Measurements from ENCODE around the gene ARGLU1. TPM values are rescaled to one million over a fixed set of nuclear protein-coding genes. Genes with fewer than 3 reads are reported as not detected.
A peak's percentile ranks its signal among the peaks of the same experiment; 100 is the strongest.

The ARGLU1 gene
- polyA plus RNA-seq, 1 experiment = 80.3 TPM

DNA sequence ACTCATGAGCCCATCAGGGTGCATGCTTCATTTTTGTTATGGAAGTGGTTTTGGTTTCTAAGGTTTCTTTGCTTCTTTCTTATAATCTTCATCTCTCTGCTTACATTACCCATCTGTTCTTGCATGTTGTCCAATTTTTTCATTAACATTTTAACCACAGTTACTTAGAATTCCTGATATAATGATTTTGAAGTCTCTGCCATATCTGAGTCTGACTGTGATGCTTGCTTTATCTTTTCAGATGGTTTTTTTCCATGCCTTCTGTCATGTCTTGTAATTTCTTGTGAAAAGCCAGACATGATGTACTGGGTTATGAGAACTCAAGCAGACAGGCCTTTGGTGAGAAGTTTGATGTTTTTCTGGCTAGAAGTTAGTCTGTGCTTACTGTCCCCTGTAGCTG lies 8.0 kb upstream of the ARGLU1 start:
- no peaks in the 10 kb centered on the region for H3K27me3 ChIP-seq (ENCODE audit: control insufficient read depth, insufficient read depth, low read length)
- ChIA-PET POLR2A (no interaction called here), CTCF (interaction anchor here (0.7 to 1.2 kb wide), 2 partner anchors 11 to 53 kb away, joined by 3 read pairs; no protein-coding TSS in a partner anchor)
- no peak overlapping the region for H3K27ac ChIP-seq (ENCODE audit: low read depth, low read length)
- DNase-seq (ENCODE audit: low read depth, low spot score) = no peak
- H3K4me3 ChIP-seq (ENCODE audit: low read depth, low read length) = no peak overlapping the region
- no peaks in the 10 kb centered on the region for H3K9me3 ChIP-seq (ENCODE audit: control insufficient read depth, insufficient read depth, low read length)
- TF ChIP-seq, protein P1, sequence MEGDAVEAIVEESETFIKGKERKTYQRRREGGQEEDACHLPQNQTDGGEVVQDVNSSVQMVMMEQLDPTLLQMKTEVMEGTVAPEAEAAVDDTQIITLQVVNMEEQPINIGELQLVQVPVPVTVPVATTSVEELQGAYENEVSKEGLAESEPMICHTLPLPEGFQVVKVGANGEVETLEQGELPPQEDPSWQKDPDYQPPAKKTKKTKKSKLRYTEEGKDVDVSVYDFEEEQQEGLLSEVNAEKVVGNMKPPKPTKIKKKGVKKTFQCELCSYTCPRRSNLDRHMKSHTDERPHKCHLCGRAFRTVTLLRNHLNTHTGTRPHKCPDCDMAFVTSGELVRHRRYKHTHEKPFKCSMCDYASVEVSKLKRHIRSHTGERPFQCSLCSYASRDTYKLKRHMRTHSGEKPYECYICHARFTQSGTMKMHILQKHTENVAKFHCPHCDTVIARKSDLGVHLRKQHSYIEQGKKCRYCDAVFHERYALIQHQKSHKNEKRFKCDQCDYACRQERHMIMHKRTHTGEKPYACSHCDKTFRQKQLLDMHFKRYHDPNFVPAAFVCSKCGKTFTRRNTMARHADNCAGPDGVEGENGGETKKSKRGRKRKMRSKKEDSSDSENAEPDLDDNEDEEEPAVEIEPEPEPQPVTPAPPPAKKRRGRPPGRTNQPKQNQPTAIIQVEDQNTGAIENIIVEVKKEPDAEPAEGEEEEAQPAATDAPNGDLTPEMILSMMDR (IDR thresholded peaks at IDR 0.05; ENCODE audit: low read depth, low read length) = no peak

DNA sequence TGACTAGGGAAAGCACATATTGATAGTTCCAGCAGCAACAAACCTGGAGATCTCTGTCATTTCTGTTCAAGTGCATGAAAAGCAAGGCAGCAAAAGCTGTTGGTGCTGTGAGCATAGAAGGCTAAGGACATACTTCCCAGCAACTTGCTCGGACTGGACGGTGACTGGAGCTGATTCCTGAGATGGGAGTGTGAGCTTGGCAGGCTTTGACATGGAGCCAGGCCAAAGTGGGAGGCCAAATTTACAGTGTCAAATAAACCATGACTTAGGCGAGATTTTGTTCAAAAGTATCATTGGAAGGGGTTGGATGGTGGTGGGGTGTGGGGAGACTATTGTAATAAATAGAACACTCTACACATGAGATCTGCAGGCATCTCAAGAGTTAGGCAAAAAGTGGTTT lies 5.9 kb upstream of the ARGLU1 start:
- H3K27ac ChIP-seq (ENCODE audit: low read depth, low read length) = no peak overlapping the region
- H3K4me3 ChIP-seq (ENCODE audit: low read depth, low read length) = no peak overlapping the region
- TF ChIP-seq, protein P1 (IDR thresholded peaks at IDR 0.05; ENCODE audit: low read depth, low read length) = no peak
- no peaks in the 10 kb centered on the region for H3K27me3 ChIP-seq (ENCODE audit: control insufficient read depth, insufficient read depth, low read length)
- H3K9me3 ChIP-seq (ENCODE audit: control insufficient read depth, insufficient read depth, low read length) = 0 out of 2 replicates have a peak, but pooled peaks cover 2% of the 10 kb centered on the region
- ChIA-PET POLR2A (no interaction called here), CTCF (interaction anchor here (1.1 kb wide), 1 partner anchor 550 kb away, joined by 3 read pairs; no protein-coding TSS in a partner anchor)
- no peak for DNase-seq (ENCODE audit: low read depth, low spot score)

DNA sequence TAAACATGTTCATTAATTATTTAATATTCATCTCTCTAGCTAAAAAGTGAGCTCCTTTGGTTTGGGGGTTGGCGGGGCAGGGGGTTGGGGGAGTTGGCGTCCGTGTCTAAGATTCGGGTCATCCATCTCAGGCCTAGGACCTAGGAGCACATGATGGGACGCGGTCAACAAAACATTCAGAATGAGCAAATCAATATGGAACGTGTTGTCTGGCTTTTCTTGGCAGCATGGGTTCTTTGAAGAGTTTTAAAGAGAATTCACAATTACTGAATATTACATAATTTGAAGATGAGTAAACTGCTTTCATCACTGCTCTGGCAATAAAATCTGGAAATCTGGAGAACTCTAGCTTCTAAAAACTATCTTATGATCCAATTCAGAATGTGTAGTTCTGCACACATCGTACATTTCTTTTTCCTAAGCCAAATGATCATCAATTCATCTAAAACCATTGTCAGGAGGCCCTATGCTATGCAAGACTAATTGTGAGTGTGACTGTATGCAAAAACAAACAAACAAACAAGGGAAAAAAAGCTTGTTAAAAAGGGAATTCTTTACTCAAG lies 5.4 kb upstream of the ARGLU1 start:
- CTCF ChIA-PET = interaction anchor here (0.7 kb wide), 1 partner anchor 69 kb away, joined by 4 read pairs; no protein-coding TSS in a partner anchor
- POLR2A ChIA-PET = no interaction called here
- Histone ChIP-seq H3K9me3 (ENCODE audit: control insufficient read depth, insufficient read depth, low read length) (0 out of 2 replicates have a peak, but pooled peaks cover 2% of the 10 kb centered on the region), H3K27ac (ENCODE audit: low read depth, low read length) (no peak overlapping the region), H3K4me3 (ENCODE audit: low read depth, low read length) (no peak overlapping the region), H3K27me3 (ENCODE audit: control insufficient read depth, insufficient read depth, low read length) (no peaks in the 10 kb centered on the region)
- TF ChIP-seq, protein P1 (IDR thresholded peaks at IDR 0.05; ENCODE audit: low read depth, low read length) = no peak
- no peak for DNase-seq (ENCODE audit: low read depth, low spot score)

DNA sequence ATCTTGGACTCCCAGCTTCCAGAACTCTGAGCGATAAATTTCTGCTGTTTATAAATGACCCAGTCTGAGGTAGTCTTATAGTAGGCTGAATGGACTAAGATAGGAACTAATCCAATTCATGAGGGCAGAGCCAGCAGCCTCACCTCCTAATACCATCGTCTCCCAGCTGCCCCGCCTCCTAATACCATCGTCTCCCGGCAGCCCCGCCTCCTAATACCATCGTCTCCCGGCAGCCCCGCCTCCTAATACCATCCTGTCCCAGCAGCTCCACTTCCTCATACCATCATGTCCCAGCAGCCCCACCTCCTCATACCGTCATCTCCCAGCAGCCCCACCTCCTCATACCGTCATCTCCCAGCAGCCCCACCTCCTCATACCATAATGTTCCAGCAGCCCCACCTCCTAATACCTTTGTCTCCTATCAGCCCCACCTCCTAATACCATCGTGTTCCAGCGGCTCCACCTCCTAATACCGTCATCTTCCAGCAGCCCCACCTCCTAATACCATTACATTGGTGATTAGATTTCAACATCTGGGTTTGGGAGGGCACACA lies 2.4 kb upstream of the ARGLU1 start:
- no peak overlapping the region for H3K27ac ChIP-seq (ENCODE audit: low read depth, low read length)
- peaks cover 2% of the 10 kb centered on the region; the same call in 1 of the 2 replicates for H3K9me3 ChIP-seq (ENCODE audit: control insufficient read depth, insufficient read depth, low read length)
- TF ChIP-seq, protein P1 (IDR thresholded peaks at IDR 0.05; ENCODE audit: low read depth, low read length) = no peak
- DNase-seq (ENCODE audit: low read depth, low spot score) = no peak
- CTCF ChIA-PET = interaction anchor here (0.9 kb wide), 1 partner anchor 554 kb away, joined by 4 read pairs; no protein-coding TSS in a partner anchor
- POLR2A ChIA-PET = no interaction called here
- H3K27me3 ChIP-seq (ENCODE audit: control insufficient read depth, insufficient read depth, low read length) = no peaks in the 10 kb centered on the region
- peak overlapping the region; percentile 7; the same call in 1 of the 2 replicates for H3K4me3 ChIP-seq (ENCODE audit: low read depth, low read length)

Measured in AG04450 (cell line).